Stimulated activated naive B cell treated with anti-CD40 and anti-IgM and Interleukin-4, amounts not matched to agents 10 μg/mL and 1 μg/mL and 100 μg/mL, for 72 hours (primary cell): Measurements from ENCODE around the gene CLDND2.
A peak's percentile ranks its signal among the peaks of the same experiment; 100 is the strongest.

Experiments used
- ATAC-seq, 2 donors: fragments of 150-1000 bp; cut with Tn5 transposase; replicated peaks; 2 replicates each; pipeline ENCODE4 v1.10.0; 2021; ENCODE audit warnings: moderate library complexity in 1 of 2
- DNase-seq: peaks from one replicate; pipeline ENCODE4 v3.0.0; 2021
- H3K27ac Mint-ChIP-seq: one replicate; pipeline ENCODE4 v1.8.0; 2022; ENCODE audit warnings: mild to moderate bottlenecking, mixed read lengths
- H3K27me3 Mint-ChIP-seq, 2 donors: one replicate each; pipeline ENCODE4 v1.8.0; 2022; ENCODE audit warnings: mixed read lengths in 2 of 2
- H3K36me3 Mint-ChIP-seq, 2 donors: one replicate each; pipeline ENCODE4 v1.8.0; 2022; ENCODE audit warnings: mixed read lengths in 2 of 2, mild to moderate bottlenecking in 1 of 2
- H3K4me1 Mint-ChIP-seq, 2 donors: one replicate each; pipeline ENCODE4 v1.8.0; 2022; ENCODE audit warnings: mixed read lengths in 2 of 2, mild to moderate bottlenecking in 1 of 2
- H3K4me3 Mint-ChIP-seq, 2 donors: one replicate each; pipeline ENCODE4 v1.8.0; 2022; ENCODE audit warnings: mild to moderate bottlenecking in 2 of 2, mixed read lengths in 2 of 2, moderate library complexity in 1 of 2
- H3K9me3 Mint-ChIP-seq, 2 donors: one replicate each; pipeline ENCODE4 v1.8.0; 2022; ENCODE audit warnings: mixed read lengths in 2 of 2, mild to moderate bottlenecking in 1 of 2

The CLDND2 gene

DNA sequence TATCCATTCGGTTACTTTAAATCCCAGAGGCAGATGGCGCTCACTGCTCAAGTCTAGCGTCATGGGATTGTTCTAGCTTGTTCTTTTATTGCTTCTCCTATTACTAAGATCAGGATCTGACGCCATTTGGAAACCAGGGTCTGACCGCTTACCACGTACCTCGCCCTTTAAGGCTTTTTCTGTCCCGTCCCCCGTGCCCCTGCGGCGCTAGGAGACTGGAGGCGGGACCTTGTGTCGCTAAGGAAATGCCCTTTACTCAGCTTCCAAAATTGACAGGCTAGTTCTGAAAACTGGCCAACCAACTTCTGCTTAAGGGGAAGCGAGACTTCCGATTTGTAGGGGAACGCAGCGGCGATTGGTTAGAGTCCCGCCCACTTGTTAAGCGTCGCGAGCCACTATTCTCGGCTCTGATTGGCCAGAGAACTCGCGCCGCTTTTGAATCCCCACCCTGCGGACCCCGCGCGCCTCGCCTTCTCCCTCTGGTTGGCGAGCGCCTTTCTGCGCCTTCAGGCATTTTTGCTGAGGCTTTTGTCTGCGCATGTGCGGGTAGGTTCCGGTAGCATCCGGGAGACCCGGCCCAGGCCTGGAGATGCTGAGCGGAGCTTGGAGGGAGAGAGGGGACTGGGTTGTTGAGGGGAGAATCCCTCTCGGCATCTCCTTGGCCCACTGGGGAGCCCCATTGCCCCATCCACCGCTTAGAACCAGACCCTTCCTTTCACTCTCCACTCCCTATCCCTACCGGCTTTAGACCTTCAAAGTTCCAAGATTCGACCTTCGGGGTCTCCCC, 25.4 kb upstream of the CLDND2 start:
- peak; percentile 94 for DNase-seq
- peak; percentile 90 to 93 for ATAC-seq
- Mint-ChIP-seq H3K27ac (peak overlapping the region; percentile 89), H3K4me3 (peak overlapping the region; percentile 83 to 89), H3K9me3 (peaks cover 4% of the 10 kb centered on the region in 2 donors), H3K4me1 (peaks cover 20 to 60% of the 10 kb centered on the region in 2 donors), H3K27me3 (peaks cover 6 to 8% of the 10 kb centered on the region in 2 donors), H3K36me3 (peaks cover 0 to 3% of the 10 kb centered on the region in 2 donors)

DNA sequence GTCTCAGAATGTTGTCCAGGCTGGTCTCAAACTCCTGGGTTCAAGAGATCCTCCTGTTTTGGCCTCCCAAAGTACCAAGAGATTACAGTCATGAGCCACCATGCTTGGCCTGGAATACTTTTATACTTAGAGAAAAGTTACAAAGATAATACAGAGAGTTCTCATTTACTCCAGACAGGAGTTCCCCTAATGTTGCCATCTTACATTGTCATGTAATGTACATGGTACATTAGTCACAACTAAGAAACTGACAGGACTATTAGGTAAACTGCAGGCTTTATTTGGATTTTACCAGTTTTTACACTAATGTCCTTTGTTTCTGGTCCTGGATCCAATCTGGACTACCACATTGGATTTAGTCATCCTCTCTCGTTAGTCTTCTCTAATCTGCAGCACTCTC, 23.9 kb upstream of the CLDND2 start:
- Mint-ChIP-seq H3K27ac (no peak overlapping the region), H3K4me3 (peak overlapping the region in 1 of 2 donors; percentile 25), H3K36me3 (peaks cover 0 to 3% of the 10 kb centered on the region in 2 donors), H3K27me3 (peaks cover 6 to 8% of the 10 kb centered on the region in 2 donors), H3K4me1 (peaks cover 27 to 62% of the 10 kb centered on the region in 2 donors), H3K9me3 (peaks cover 4% of the 10 kb centered on the region in 2 donors)
- no peak for DNase-seq
- ATAC-seq = no peak

DNA sequence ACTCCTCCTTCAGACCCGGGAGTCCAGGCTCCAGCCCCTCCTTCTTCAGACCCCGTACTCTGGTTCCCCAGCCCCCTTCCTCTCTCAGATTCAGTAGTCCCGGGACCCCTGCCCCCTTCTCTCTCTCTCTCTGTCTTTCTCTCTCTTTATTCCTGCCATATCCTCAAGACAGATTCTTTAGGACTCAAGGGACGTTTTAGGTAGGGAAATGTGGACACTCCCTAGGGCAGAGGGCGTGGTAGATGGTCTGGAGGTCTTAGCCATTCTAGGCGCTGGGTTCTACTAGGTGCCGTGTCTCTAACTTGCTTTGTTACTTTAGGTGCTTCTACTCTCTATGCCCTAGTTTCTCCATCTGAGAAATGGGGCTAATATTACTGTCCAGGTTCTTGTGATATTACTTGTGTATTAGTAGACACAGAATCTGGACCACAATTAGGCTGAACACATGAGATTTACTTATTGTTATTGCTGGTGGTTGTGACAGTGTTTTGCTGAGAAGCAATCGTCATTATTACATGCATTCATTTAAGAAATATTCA, 22.3 kb upstream of the CLDND2 start:
- Mint-ChIP-seq H3K4me3 (peak overlapping the region; percentile 29 to 43), H3K9me3 (peaks cover 4% of the 10 kb centered on the region in 2 donors), H3K27ac (peak overlapping the region; percentile 6), H3K4me1 (peaks cover 30 to 61% of the 10 kb centered on the region in 2 donors), H3K27me3 (peaks cover 6 to 12% of the 10 kb centered on the region in 2 donors), H3K36me3 (peaks cover 0 to 3% of the 10 kb centered on the region in 2 donors)
- no peak for ATAC-seq
- no peak for DNase-seq

DNA sequence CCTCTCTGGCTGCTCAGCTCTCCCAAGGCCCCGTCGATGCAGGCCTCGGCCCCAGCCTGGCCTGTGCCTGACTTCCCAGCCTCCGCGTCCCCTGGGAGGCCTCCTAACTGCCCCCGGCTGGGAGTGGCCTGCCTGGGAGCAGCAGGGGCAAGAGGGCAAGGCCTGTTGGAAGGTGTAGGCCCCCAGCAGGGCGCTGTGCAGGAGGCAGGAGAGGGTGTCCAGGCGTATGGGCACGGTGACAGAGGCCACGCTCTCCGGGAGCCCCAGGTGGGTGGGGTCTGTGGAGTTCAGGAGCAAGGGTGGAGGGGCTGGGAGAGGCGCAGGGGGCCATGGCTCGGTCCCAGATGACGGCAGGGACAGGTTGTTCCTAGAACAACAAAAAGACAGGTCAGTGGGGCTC, 20.3 kb upstream of the CLDND2 start:
- DNase-seq (no peak), ATAC-seq (no peak)
- Mint-ChIP-seq H3K36me3 (no peaks in the 10 kb centered on the region), H3K27ac (no peak overlapping the region), H3K27me3 (peaks cover 6 to 12% of the 10 kb centered on the region in 2 donors), H3K4me3 (no peak overlapping the region), H3K9me3 (no peaks in the 10 kb centered on the region), H3K4me1 (peaks cover 24 to 44% of the 10 kb centered on the region in 2 donors)

DNA sequence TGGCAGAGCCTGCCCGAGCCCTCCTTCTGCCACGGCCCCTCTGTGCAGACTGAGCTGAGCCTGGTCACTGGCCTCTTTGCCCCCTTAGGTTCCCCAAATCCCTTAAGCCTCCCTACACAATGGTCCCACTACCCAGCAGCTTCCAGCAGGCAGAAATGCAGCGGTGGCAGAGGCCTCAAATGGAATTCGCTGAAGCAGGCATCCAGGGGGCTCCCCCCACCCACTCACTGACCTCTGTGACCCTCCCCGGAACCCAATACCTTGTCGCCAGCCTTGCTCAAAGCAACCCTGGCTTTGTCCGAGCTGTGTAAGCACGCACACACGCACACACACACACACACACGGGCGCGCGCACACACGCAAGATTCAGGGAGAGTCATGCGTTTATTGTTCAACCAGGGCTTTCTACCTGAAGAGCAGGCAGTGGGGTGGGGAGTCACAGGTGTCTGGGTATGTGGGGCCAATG, 19.2 kb upstream of the CLDND2 start, which contains the start of gene LIM2:
TSS of gene LIM2 (minus strand) at position 51 of the 466 bp plus-strand sequence. CDS start 531 bp downstream, outside the sequence.
- ATAC-seq = peak; percentile 29 to 60
- H3K27ac Mint-ChIP-seq = peak within 1 kb of the TSS; percentile 93
- H3K4me1 Mint-ChIP-seq = peaks cover 21 to 37% of the 10 kb centered on the region in 2 donors
- no peak within 1 kb of the TSS for H3K4me3 Mint-ChIP-seq
- no peak for DNase-seq
- peaks cover 6 to 12% of the 10 kb centered on the region in 2 donors for H3K27me3 Mint-ChIP-seq
- no peaks in the 10 kb centered on the region for H3K36me3 Mint-ChIP-seq
- no peaks in the 10 kb centered on the region for H3K9me3 Mint-ChIP-seq

DNA sequence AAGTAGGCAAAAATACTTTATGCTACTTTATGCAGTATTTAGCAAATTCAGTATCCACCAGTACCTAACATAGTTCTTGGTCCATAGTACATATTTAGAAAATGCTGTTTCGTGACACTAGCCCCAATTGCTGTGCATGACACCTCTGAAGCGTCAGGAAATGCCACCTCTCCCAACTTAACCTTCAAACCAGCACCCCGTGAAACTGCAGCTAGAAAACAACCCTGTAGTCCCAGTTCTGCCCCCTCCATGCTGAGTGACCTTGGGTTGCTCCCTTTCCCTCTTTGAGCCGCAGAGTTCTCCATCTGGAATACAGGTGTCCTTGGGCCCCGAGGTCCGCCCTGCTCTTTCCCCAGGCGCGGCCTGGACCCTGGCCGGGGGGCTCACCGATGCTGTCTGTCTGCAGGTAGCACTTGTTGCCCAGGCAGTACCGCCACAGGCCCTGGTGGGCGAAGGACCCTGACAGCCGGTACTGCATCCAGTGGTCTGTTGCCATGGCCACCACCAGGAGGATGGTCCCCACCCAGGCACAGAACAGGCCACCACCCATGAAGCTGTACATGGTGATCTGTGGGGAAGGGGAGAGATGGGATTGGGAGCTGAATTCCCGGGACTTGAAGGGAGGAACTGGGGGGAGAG, 18.2 kb upstream of the CLDND2 start:
- Mint-ChIP-seq H3K4me3 (no peak overlapping the region), H3K36me3 (peaks cover 0 to 2% of the 10 kb centered on the region in 2 donors), H3K27me3 (peaks cover 6 to 12% of the 10 kb centered on the region in 2 donors), H3K9me3 (no peaks in the 10 kb centered on the region), H3K27ac (peak overlapping the region; percentile 93), H3K4me1 (peaks cover 19 to 32% of the 10 kb centered on the region in 2 donors)
- ATAC-seq = no peak
- no peak for DNase-seq

DNA sequence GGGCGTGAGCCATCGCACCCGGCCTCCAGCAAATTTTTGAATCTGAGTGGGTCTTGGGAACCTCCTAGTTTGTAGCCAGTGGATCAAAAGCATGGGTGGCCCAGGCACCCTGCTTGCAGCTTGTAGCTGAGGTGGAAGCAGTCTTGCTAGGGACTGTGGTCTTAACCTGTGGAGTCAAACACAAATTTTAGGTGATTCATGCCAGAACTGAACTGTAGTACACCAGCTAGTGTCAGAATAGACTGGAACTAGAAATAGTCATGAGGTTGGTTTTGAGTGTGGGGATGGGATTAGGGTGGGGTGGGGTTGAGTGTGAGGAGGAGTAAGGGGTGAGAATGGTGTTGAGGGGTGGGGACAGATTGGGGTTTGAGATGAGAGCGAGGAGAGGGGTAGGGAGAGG, 13.2 kb upstream of the CLDND2 start:
- Mint-ChIP-seq H3K27ac (no peak overlapping the region), H3K4me3 (no peak overlapping the region), H3K9me3 (peaks cover 6 to 7% of the 10 kb centered on the region in 2 donors), H3K27me3 (no peaks in the 10 kb centered on the region), H3K4me1 (peaks cover under 1 to 2% of the 10 kb centered on the region in 2 donors), H3K36me3 (peaks cover 2 to 7% of the 10 kb centered on the region in 2 donors)
- DNase-seq (no peak), ATAC-seq (no peak)

DNA sequence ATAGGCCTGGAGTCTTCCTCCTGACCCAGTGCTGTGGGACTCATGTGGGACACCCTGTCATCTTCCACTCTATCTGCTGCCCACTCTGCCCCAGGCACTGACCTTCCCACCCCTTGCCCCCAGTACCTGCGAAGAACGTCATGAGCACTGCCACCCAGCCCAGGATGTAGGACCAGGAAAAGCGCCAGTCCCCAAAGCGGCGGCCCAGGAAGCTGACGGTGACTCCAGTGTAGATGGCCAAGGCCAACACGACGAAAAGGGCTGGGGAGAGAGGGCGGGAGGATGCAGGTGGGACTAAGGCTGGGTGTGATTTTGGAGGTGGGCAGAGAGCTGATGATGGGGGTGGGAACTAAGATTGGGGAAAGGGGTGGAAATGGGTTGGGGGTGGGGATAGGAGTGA, 11.6 kb upstream of the CLDND2 start:
- H3K4me3 Mint-ChIP-seq = no peak overlapping the region
- H3K9me3 Mint-ChIP-seq = peaks cover 6 to 7% of the 10 kb centered on the region in 2 donors
- H3K27ac Mint-ChIP-seq = no peak overlapping the region
- H3K4me1 Mint-ChIP-seq = peaks cover 8% of the 10 kb centered on the region in 2 donors
- DNase-seq (no peak), ATAC-seq (no peak)
- no peaks in the 10 kb centered on the region for H3K27me3 Mint-ChIP-seq
- peaks cover 2 to 8% of the 10 kb centered on the region in 2 donors for H3K36me3 Mint-ChIP-seq

DNA sequence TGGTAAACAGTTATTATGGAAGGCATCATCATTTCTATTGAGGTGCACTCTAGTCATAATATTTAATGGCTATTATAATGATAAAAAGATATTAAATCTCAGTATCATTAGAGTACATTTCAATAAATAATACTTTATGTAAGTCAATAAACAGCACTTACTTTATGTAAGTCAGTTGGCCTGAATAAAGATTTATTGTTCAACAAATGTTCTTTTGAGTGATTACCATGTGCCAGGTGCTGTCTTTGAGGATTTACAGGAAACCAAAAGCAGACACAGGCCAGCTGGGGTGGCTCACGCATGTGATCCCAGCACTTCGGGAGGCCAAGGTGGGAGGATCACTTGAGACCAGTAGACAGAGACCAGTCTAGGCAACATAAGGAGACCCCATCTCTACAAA, 8.6 kb upstream of the CLDND2 start:
- no peaks in the 10 kb centered on the region for H3K27me3 Mint-ChIP-seq
- no peak for ATAC-seq
- peaks cover 6 to 7% of the 10 kb centered on the region in 2 donors for H3K9me3 Mint-ChIP-seq
- H3K4me1 Mint-ChIP-seq = peaks cover 22 to 31% of the 10 kb centered on the region in 2 donors
- H3K4me3 Mint-ChIP-seq = no peak overlapping the region
- no peak overlapping the region for H3K27ac Mint-ChIP-seq
- peaks cover 2 to 14% of the 10 kb centered on the region in 2 donors for H3K36me3 Mint-ChIP-seq
- no peak for DNase-seq

DNA sequence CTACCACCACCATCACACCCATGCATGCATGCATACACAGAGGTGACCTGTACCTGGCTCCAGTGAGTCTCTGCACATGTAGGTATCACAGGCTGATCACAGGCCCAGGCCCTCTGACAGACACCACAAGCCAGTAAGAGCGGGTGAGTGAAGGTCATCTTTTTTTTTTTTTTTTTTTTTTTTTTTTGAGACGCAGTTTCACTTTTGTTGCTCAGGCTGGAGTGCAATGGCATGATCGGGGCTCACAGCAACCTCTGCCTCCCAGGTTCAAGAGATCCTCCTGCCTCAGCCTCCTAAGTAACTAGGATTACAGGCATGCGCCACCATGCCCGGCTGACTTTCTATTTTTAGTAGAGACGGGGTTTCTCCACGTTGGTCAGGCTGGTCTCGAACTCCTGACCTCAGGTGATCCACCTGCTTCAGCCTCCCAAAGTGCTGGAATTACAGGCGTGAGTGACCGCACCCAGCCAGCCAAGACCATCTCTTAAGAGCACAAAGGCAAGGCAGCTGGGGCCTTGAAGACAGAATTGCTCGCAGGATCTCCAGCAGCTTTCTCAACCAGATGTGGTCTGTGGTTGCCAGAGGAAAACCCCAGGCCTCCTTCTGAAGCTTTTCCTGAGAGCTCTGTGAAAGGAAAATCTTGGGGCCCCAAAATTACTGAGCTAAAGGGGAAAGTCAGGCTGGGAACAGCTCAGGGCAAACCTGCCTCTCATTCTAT, 6.9 kb upstream of the CLDND2 start:
- ATAC-seq = peak; percentile 40 to 41
- Mint-ChIP-seq H3K9me3 (peaks cover 5% of the 10 kb centered on the region in 2 donors), H3K4me3 (peak overlapping the region; percentile 1 to 65), H3K36me3 (peaks cover 2 to 13% of the 10 kb centered on the region in 2 donors), H3K27ac (peak overlapping the region; percentile 72), H3K27me3 (no peaks in the 10 kb centered on the region), H3K4me1 (peaks cover 36 to 48% of the 10 kb centered on the region in 2 donors)
- DNase-seq = peak; percentile 28

DNA sequence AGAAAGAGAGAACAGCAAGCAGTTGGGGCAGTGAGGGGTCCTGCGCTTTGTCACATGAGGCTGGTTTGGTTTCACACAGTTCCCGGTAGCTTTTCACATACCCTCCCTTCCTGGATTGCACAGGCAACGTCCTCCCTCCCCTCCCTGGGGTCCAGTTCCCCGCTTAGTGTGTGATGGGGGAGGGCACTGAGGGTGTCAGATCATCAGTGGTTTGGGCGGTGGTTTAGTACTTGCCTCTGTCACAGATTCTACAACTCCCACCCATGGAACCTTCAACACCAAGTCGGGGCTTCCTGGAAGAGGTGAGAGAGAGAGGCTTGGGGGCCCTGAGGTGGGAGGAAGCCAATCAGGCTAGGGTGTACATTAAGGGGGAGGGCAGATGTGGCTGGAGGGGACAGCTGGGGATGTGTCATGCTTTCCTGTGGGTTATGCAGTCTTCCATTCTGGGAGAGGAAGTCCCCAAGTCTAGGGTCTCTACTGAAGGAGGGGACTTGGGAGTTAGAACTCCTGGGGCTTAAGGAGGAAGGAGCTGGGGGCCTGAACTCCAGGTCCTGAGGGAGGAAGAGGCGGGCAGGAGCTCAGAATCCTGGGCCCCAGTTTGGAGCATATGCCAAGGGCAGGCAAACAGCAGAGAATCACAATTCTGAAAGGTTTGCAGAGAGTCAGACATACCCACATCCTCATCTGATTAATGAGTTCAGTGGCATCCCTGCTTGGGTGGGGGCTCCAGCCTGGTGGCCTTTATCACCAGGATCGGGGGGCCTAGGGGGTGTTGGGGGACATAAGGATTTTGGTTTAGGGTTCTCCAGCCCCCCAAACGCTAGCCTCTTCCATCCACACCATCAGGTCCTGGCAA, 4.1 kb upstream of the CLDND2 start, which contains the start of gene NKG7:
TSS of gene NKG7 (minus strand) at position 6 of the 856 bp plus-strand sequence. CDS start 119 bp downstream, outside the sequence.
- peak within 1 kb of the TSS; percentile 15 to 37 for H3K4me3 Mint-ChIP-seq
- H3K36me3 Mint-ChIP-seq = peaks cover 2 to 13% of the 10 kb centered on the region in 2 donors
- DNase-seq (peak; percentile 55), ATAC-seq (peak; percentile 61 to 67)
- peak within 1 kb of the TSS; percentile 82 for H3K27ac Mint-ChIP-seq
- H3K27me3 Mint-ChIP-seq = no peaks in the 10 kb centered on the region
- H3K9me3 Mint-ChIP-seq = no peaks in the 10 kb centered on the region
- H3K4me1 Mint-ChIP-seq = peaks cover 46 to 63% of the 10 kb centered on the region in 2 donors

DNA sequence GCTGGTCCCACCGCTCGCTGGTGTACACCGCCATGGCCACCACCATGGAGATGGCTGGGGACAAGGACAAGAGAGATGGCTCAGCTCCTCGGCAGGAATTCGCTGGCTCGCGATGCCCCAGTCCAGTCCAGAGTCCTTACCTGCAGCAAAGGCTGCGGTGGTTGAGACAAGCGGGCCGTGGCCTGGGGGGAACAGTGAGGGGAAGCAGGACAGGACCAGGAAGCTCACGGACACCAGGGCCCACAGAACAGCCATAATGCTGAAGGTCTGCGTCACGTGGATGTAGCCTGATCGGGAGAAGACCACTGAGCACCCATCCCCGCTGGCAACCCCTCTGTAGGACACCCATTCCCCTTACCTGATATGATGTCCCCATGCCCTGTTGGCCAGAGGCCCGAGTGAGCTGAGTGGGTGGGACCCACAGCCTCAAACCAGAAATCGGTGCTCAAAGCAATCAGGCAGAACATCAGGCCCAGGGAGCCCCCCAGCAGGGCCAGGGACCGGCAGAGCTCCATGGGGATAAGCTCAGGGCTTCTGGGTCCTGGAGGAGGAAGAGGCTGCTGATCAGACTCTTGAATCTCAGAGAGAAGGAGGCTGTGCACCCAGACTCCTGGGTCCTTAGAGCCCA, 3.3 kb upstream of the CLDND2 start:
- peak overlapping the region; percentile 82 for H3K27ac Mint-ChIP-seq
- no peaks in the 10 kb centered on the region for H3K27me3 Mint-ChIP-seq
- peak overlapping the region; percentile 7 to 37 for H3K4me3 Mint-ChIP-seq
- H3K9me3 Mint-ChIP-seq = no peaks in the 10 kb centered on the region
- peaks cover 46 to 63% of the 10 kb centered on the region in 2 donors for H3K4me1 Mint-ChIP-seq
- ATAC-seq = no peak
- peaks cover 2 to 13% of the 10 kb centered on the region in 2 donors for H3K36me3 Mint-ChIP-seq
- no peak for DNase-seq
